Mucosa of rectum (tissue), 2 donors: ENCODE data around the gene COL4A1.

Experiments
- H3K27ac ChIP-seq, 2 donors: one replicate each; pipeline ENCODE4 v1.7.0; 2013; ENCODE audit warnings: inconsistent platforms in 2 of 2, low read depth in 2 of 2, low read length in 2 of 2
- H3K27me3 ChIP-seq, 2 donors: one replicate each; pipeline ENCODE4 v1.7.0; 2013; ENCODE audit warnings: low read length in 2 of 2; ENCODE audit not compliant: control insufficient read depth in 2 of 2, insufficient read depth in 2 of 2
- H3K36me3 ChIP-seq, 2 donors: one replicate each; pipeline ENCODE4 v1.7.0; 2013; ENCODE audit warnings: low read length in 2 of 2; ENCODE audit not compliant: control insufficient read depth in 2 of 2, insufficient read depth in 2 of 2
- H3K4me1 ChIP-seq, 2 donors: one replicate each; pipeline ENCODE4 v1.7.0; 2013; ENCODE audit warnings: low read length in 2 of 2, mild to moderate bottlenecking in 1 of 2; ENCODE audit not compliant: control insufficient read depth in 2 of 2, insufficient read depth in 2 of 2
- H3K4me3 ChIP-seq, 2 donors: one replicate each; pipeline ENCODE4 v1.7.0; 2013; ENCODE audit warnings: low read length in 2 of 2
- H3K9ac ChIP-seq, 2 donors: one replicate each; pipeline ENCODE4 v1.7.0; 2013; ENCODE audit warnings: low read length in 2 of 2, low read depth in 1 of 2, mild to moderate bottlenecking in 1 of 2
- H3K9me3 ChIP-seq, 2 donors: one replicate each; pipeline ENCODE4 v1.7.0; 2013; ENCODE audit warnings: low read length in 2 of 2; ENCODE audit not compliant: control insufficient read depth in 2 of 2
- donor health status: healthy.
- donor health status: Normal muscosa, but diverticular disease.

Gene COL4A1

GRCh38 chr13:110193491-110193890 lies 113.5 kb downstream of the COL4A1 start:
- Histone ChIP-seq H3K9ac (no peak overlapping the region), H3K4me1 (no peaks in the 10 kb centered on the region), H3K9me3 (no peaks in the 10 kb centered on the region), H3K4me3 (no peak overlapping the region), H3K27me3 (no peaks in the 10 kb centered on the region), H3K36me3 (peaks cover 0 to 6% of the 10 kb centered on the region in 2 donors), H3K27ac (no peak overlapping the region)

DNA sequence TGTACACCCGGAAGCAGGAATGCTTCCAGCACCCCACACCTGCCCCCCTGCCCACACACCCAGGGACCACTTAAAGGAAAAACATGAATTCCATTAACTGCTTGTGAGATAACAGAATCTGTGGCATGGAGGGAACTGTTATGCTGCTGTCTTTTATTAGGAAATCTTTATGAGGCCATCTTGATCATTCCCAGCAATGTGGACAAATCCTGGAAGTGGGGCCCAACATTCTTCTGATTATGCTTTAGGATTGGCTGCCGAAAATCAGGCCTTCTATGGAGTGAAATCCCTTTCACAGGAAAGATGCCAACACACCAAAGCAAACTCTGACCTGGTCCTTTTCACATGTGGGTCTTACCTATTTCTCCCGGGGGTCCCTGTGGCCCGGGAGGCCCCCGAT lies 114.5 kb downstream of the COL4A1 start:
- no peaks in the 10 kb centered on the region for H3K9me3 ChIP-seq

GRCh38 chr13:110187641-110188161 lies 119.3 kb downstream of the COL4A1 start:
- Histone ChIP-seq H3K27ac (no peak overlapping the region), H3K4me1 (no peaks in the 10 kb centered on the region), H3K9me3 (no peaks in the 10 kb centered on the region), H3K4me3 (no peak overlapping the region), H3K9ac (no peak overlapping the region), H3K36me3 (peaks cover 0 to 6% of the 10 kb centered on the region in 2 donors), H3K27me3 (no peaks in the 10 kb centered on the region)

More for the DNA sequence above, 114.5 kb downstream of the COL4A1 start:
- Histone ChIP-seq H3K4me3 (no peak overlapping the region), H3K27ac (no peak overlapping the region), H3K36me3 (peaks cover 0 to 6% of the 10 kb centered on the region in 2 donors), H3K4me1 (no peaks in the 10 kb centered on the region), H3K27me3 (no peaks in the 10 kb centered on the region), H3K9ac (no peak overlapping the region)

- no peak overlapping the region for H3K4me3 ChIP-seq
- H3K27me3 ChIP-seq, result no peaks in the 10 kb centered on the region
- H3K27ac ChIP-seq, result no peak overlapping the region
- no peaks in the 10 kb centered on the region for H3K9me3 ChIP-seq
- no peak overlapping the region for H3K9ac ChIP-seq
- no peaks in the 10 kb centered on the region for H3K4me1 ChIP-seq
- H3K36me3 ChIP-seq, result peaks cover 0 to 6% of the 10 kb centered on the region in 2 donors
These were observed 120.6 kb downstream of the COL4A1 start for GRCh38 chr13:110186231-110186855.

DNA sequence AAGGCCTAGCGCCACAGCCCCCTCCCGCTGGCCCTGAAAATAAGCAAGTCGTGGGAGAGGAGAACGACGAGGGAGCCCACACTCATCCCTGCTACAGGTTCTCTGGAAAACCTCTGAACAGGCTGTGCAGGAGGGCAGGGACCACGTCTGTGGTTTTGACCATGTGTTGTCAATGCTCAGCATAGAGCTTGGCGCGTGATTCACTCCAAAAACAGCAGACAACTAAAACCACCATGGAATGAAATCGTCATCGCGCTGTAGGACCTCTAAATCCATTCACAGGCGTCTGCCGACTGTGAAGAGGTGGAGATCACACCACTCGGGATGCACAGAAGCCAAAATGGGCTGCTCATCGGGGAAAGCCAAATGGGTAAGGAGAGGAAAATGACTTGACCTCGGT lies 121.3 kb downstream of the COL4A1 start:
- Histone ChIP-seq H3K36me3 (peaks cover 0 to 6% of the 10 kb centered on the region in 2 donors), H3K27ac (no peak overlapping the region), H3K27me3 (no peaks in the 10 kb centered on the region), H3K4me3 (no peak overlapping the region), H3K4me1 (no peaks in the 10 kb centered on the region), H3K9me3 (no peaks in the 10 kb centered on the region), H3K9ac (no peak overlapping the region)

DNA sequence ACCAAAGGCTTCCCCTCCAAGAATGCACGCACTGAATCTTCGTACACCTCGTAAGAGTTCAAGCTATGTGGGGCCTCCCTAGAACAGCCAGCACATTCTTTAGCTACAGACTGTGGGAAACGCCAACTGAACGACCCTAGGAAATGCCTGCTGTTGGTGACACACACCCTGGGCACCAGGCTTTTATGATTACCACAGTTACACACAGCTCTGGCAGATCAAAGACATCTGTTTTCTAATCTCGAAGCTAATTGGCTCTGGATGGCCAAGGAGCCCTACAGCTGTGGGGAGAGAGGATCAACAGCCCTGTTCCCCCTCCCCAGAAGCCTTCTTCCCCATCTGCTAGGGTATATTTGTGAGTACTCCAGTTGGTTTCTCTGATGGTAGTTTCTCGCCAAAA lies 123.0 kb downstream of the COL4A1 start:
- Histone ChIP-seq H3K4me3 (no peak overlapping the region), H3K9ac (no peak overlapping the region), H3K36me3 (peaks cover 0 to 6% of the 10 kb centered on the region in 2 donors), H3K4me1 (no peaks in the 10 kb centered on the region), H3K9me3 (no peaks in the 10 kb centered on the region), H3K27me3 (no peaks in the 10 kb centered on the region), H3K27ac (no peak overlapping the region)

GRCh38 chr13:110182461-110182860 lies 124.5 kb downstream of the COL4A1 start:
- Histone ChIP-seq H3K4me3 (no peak overlapping the region), H3K9me3 (no peaks in the 10 kb centered on the region), H3K36me3 (peaks cover 0 to 6% of the 10 kb centered on the region in 2 donors), H3K4me1 (no peaks in the 10 kb centered on the region), H3K9ac (no peak overlapping the region), H3K27me3 (no peaks in the 10 kb centered on the region), H3K27ac (no peak overlapping the region)

DNA sequence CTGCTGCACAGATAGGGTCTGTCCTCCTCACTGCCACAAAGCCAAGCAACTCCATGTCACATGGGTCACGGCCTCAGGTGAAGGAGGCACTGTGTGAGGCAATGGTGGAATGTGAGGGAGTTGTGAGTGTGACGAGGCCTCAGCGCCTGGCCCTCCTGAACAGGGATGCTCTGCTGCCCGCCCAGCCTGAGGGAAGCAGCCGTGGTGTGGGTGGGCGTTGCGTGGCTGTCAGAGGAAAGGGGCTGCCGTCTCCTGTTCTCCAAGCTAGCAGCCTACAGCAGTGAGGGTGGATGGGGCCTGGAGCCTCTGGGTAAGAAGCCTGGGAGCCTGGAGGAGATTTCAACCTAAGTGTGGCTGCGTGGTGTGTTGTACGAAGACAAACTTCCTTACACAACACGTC lies 125.0 kb downstream of the COL4A1 start:
- H3K36me3 ChIP-seq, result peaks cover 0 to 6% of the 10 kb centered on the region in 2 donors
- no peaks in the 10 kb centered on the region for H3K27me3 ChIP-seq
- H3K4me3 ChIP-seq, result no peak overlapping the region
- no peak overlapping the region for H3K9ac ChIP-seq
- H3K4me1 ChIP-seq, result no peaks in the 10 kb centered on the region
- no peaks in the 10 kb centered on the region for H3K9me3 ChIP-seq
- H3K27ac ChIP-seq, result no peak overlapping the region

GRCh38 chr13:110179857-110180147 lies 127.2 kb downstream of the COL4A1 start:
- peaks cover 0 to 13% of the 10 kb centered on the region in 2 donors for H3K36me3 ChIP-seq

DNA sequence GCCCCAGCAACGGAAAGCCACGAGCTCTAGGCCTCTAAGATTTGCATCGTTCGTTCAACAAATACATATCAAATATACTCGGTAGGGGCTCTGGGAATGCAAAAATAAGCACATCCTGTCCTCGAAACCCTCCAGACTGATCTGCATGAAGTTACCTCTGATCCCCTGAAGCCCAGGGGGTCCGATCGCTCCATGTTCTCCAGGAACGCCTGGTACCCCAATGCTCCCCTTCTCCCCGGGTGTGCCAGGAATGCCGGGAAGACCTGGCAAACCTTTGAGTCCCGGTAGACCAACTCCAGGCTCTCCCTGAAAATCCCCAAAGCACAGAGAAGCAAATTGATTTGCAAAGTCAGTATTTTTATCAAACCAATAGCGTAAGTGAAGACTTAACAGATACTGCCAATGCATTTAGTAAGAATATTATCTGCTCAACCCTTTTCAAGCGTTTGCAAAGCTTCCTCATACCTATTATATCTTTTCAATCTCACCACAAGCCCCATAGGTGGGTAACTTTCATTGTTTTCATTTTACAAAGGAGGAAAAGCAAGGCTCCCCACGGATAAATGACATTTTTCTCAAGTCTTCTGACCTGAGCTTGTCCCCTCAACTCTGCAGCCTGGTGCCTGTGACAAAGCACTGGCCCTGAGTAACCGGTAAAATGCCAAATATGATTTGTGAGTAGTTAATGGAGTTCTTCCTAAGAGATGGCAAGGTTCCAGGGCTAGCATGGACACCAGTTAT lies 127.7 kb downstream of the COL4A1 start:
- H3K4me1 ChIP-seq, result no peaks in the 10 kb centered on the region
- no peaks in the 10 kb centered on the region for H3K27me3 ChIP-seq
- no peak overlapping the region for H3K27ac ChIP-seq
- H3K9ac ChIP-seq, result no peak overlapping the region
- peaks cover 0 to 13% of the 10 kb centered on the region in 2 donors for H3K36me3 ChIP-seq
- H3K4me3 ChIP-seq, result no peak overlapping the region
- H3K9me3 ChIP-seq, result no peaks in the 10 kb centered on the region

More at GRCh38 chr13:110179857-110180147, 127.2 kb downstream of the COL4A1 start:
- no peak overlapping the region for H3K27ac ChIP-seq
- H3K4me3 ChIP-seq, result no peak overlapping the region
- no peak overlapping the region for H3K9ac ChIP-seq
- H3K27me3 ChIP-seq, result no peaks in the 10 kb centered on the region
- H3K4me1 ChIP-seq, result no peaks in the 10 kb centered on the region
- no peaks in the 10 kb centered on the region for H3K9me3 ChIP-seq
